GM21381 (cell line): Measurements from ENCODE around the gene PHF20.
"Not testable (repeated sequence)": the region's sequence is repeated elsewhere in the genome, so short reads cannot be mapped to it uniquely, and the experiment has no call there.

Experiments used
- ATAC-seq: cut with Tn5 transposase; IDR thresholded peaks from one replicate; pipeline ENCODE4 v1.9.1; 2021; ENCODE audit warnings: mild to moderate bottlenecking, moderate library complexity; ENCODE audit not compliant: unreplicated experiment

The PHF20 gene

GRCh38 chr20:35771689-35772562, at the start of gene PHF20:
PHF20 (plus strand) TSS chr20:35772015; CDS start chr20:35801523, 29,508 bp downstream.
- ATAC-seq, result peak; percentile 68

- ATAC-seq, result not testable (repeated sequence)
Observed at GRCh38 chr20:35723275-35723639, 48.6 kb upstream of the PHF20 start.

GRCh38 chr20:35723652-35724320, 48.0 kb upstream of the PHF20 start:
- not testable (repeated sequence) for ATAC-seq

- ATAC-seq, result no peak
Observed at GRCh38 chr20:35724321-35725230, 47.2 kb upstream of the PHF20 start.

- no peak for ATAC-seq
Observed at GRCh38 chr20:35726842-35727711, 44.7 kb upstream of the PHF20 start.

GRCh38 chr20:35729283-35729807, 42.5 kb upstream of the PHF20 start:
- ATAC-seq, result no peak

- no peak for ATAC-seq
Observed at GRCh38 chr20:35729836-35730582, 41.8 kb upstream of the PHF20 start.

- ATAC-seq, result no peak
Observed at GRCh38 chr20:35730583-35731468, 41.0 kb upstream of the PHF20 start.

GRCh38 chr20:35731469-35731788, 40.4 kb upstream of the PHF20 start:
- no peak for ATAC-seq

- no peak for ATAC-seq
Observed at GRCh38 chr20:35731862-35732643, 39.8 kb upstream of the PHF20 start.

GRCh38 chr20:35732644-35732982, 39.2 kb upstream of the PHF20 start:
- ATAC-seq, result no peak

GRCh38 chr20:35734374-35734773, 37.4 kb upstream of the PHF20 start:
- ATAC-seq, result no peak

GRCh38 chr20:35734777-35735649, 36.8 kb upstream of the PHF20 start:
- ATAC-seq, result no peak

GRCh38 chr20:35735826-35736470, 35.9 kb upstream of the PHF20 start:
- no peak for ATAC-seq

GRCh38 chr20:35737865-35738333, 33.9 kb upstream of the PHF20 start:
- ATAC-seq, result no peak
